GM23338 (cell line): ENCODE results near the gene KIAA1671.

Experiments used
- CREB1 ChIP-seq: fragments of 250-450 bp; sonication (Bioruptor Pico); IDR thresholded peaks from 2 replicates; pipeline ENCODE4 v1.5.0; 2020; ENCODE audit warnings: low read depth, mild to moderate bottlenecking, moderate library complexity
- CTCF ChIP-seq, 2 experiments: fragments of 200-600 bp in 1 of 2; sonication (generic) in 1 of 2; conservative IDR thresholded peaks; 2 replicates each; pipeline versions ENCODE4 v1.5.1 to v1.6.1; 2016 to 2017; ENCODE audit warnings: antibody characterized with exemption in 2 of 2, low read depth in 2 of 2, mild to moderate bottlenecking in 2 of 2, moderate library complexity in 1 of 2
- ETS1 ChIP-seq: IDR thresholded peaks from 2 replicates; pipeline ENCODE4 v1.6.1; 2016; ENCODE audit warnings: antibody characterized with exemption
- EZH2 ChIP-seq: fragments of 200-600 bp; sonication (generic); IDR thresholded peaks from one replicate; pipeline ENCODE4 v1.8.0; 2017; ENCODE audit warnings: antibody characterized with exemption, mild to moderate bottlenecking, low read depth; ENCODE audit not compliant: unreplicated experiment
- EZH2phosphoT487 ChIP-seq: fragments of 200-600 bp; sonication (generic); IDR thresholded peaks from one replicate; pipeline ENCODE4 v1.8.1; 2018; ENCODE audit warnings: antibody characterized with exemption; ENCODE audit not compliant: unreplicated experiment
- JUNB ChIP-seq: IDR thresholded peaks from one replicate; pipeline ENCODE4 v1.6.1; 2016; ENCODE audit warnings: antibody characterized with exemption; ENCODE audit not compliant: unreplicated experiment
- NANOG ChIP-seq: IDR thresholded peaks from 2 replicates; pipeline ENCODE4 v1.6.1; 2016; ENCODE audit warnings: antibody characterized with exemption, borderline replicate concordance
- POLR2AphosphoS5 ChIP-seq: IDR thresholded peaks from 2 replicates; pipeline ENCODE4 v1.6.1; 2016; ENCODE audit warnings: antibody characterized with exemption, low read depth
- REST ChIP-seq: IDR thresholded peaks from one replicate; pipeline ENCODE4 v1.6.1; 2018; ENCODE audit warnings: antibody characterized with exemption; ENCODE audit not compliant: unreplicated experiment
- STAT1 ChIP-seq: IDR thresholded peaks from one replicate; pipeline ENCODE4 v1.6.1; 2016; ENCODE audit warnings: antibody characterized with exemption; ENCODE audit not compliant: unreplicated experiment
- ZNF114 ChIP-seq: fragments of 250-450 bp; sonication (Bioruptor Pico); IDR thresholded peaks from 2 replicates; pipeline ENCODE4 v1.5.0; 2020; ENCODE audit warnings: mild to moderate bottlenecking, moderate library complexity
- ZNF331 ChIP-seq: fragments of 250-450 bp; sonication (Bioruptor Pico); IDR thresholded peaks from 2 replicates; pipeline ENCODE4 v1.5.0; 2020; ENCODE audit warnings: low read depth, mild to moderate bottlenecking, moderate library complexity

- TF ChIP-seq EZH2, result no peak
- no peak for TF ChIP-seq CTCF (conservative IDR thresholded peaks at IDR 0.05; ENCODE audit: low read depth in 2 of 2)
- no peak for TF ChIP-seq POLR2AphosphoS5
- no peak for TF ChIP-seq NANOG
- no peak for TF ChIP-seq REST
- no peak for TF ChIP-seq ZNF331 (CRISPR knock-in tag)
- TF ChIP-seq EZH2phosphoT487, result no peak
- no peak for TF ChIP-seq JUNB
- TF ChIP-seq ETS1, result no peak
- no peak for TF ChIP-seq CREB1 (CRISPR knock-in tag)
- no peak for TF ChIP-seq ZNF114
- no peak for TF ChIP-seq STAT1
These were observed 159.3 kb downstream of the KIAA1671 start for GRCh38 chr22:25111579-25112517.
